ENCODE data around the gene TOMM7.
"Not testable (repeated sequence)": the region's sequence is repeated elsewhere in the genome, so short reads cannot be mapped to it uniquely, and the experiment has no call there.

TOMM7 gene

DNA sequence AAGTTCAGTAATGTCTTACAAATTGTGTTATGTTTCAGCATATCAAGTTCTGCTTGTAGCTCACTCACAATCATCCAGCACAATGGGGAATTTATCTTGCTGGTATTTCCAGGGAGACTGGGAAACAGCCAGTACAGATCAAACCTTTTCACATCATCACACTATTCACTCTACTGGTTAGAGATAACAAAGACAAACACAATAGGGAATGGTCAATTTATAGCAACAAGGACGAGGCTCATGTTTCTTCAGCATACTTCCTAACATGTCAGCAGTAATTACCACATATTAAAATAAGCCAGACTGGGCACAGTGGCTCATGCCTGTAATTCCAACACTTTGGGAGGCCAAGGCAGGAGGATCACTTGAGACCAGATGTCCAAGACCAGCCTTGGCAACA lies 38.3 kb downstream of the TOMM7 start:
- DNase-seq (ENCODE audit: low spot score) = no peak

DNA sequence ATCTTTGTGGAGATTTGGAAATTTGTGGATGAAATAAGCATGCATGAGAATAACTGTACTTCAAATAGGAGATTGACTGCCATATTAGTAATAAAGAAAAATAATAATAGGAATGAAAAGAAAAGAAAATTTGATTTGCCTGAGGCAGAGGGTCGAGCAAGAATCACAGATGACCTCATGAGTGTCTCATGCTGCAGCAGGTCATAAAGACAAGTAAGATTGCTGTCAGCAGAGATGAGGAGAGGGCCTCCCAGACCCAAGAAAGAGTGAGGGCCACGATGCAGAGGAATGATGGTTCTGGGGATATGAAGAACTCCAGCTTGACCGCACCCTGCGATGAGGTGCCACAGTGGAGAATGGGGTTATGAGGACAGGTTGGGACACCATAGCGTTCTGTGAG lies 39.2 kb downstream of the TOMM7 start:
- no peak for DNase-seq (ENCODE audit: low spot score)

DNA sequence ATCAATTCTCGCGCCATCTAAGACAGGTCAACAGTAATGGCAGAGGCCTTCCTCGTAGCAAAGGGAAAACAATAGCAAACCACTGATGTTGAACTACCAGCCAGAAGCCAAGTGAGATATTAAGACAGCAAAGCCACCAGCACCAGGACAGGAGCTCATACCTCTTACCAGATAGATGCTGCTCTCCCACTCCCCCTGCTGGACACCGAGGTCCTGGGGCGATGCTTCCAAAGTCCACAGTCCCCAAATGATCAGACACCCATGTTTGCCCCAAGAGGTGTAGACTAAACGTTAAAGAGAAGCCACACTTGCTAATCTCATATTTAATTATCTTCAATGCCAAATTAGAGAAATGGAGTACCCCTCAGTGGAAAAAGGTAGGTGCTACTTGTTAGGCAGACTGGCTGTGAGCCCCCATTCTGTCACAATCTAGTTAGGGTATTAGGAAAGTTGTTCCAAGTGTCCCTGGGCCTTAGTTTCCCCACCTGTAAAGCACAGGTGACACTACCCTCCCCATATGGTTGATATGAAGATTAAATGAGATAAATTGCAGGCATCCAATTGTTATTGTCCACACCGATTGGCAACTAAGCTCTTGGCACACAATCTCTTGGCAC lies 39.9 kb downstream of the TOMM7 start:
- DNase-seq (ENCODE audit: low spot score) = no peak

DNA sequence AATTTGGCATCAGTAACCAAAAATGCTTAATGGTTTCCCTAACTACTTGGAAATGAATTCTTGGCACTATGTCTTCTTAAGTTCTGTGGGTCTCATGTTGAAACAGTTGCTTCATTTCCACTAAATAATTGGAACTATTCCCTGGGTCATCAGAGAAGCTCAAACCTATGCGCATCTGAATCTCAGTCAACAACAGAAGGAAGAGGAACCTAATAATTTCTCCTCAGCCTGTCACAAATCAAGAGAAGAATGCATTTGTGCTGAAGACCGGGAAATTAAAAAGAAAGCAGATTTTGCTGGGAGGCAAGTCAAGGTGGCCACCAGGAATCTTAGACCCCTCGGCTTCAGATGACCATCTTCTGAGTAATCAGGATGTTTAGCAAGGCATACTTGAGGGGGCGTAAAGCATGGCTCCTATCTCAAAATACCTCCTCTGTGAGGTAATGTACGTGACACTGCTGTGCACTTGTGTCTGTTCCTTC lies 41.4 kb downstream of the TOMM7 start:
- DNase-seq (ENCODE audit: low spot score) = no peak

DNA sequence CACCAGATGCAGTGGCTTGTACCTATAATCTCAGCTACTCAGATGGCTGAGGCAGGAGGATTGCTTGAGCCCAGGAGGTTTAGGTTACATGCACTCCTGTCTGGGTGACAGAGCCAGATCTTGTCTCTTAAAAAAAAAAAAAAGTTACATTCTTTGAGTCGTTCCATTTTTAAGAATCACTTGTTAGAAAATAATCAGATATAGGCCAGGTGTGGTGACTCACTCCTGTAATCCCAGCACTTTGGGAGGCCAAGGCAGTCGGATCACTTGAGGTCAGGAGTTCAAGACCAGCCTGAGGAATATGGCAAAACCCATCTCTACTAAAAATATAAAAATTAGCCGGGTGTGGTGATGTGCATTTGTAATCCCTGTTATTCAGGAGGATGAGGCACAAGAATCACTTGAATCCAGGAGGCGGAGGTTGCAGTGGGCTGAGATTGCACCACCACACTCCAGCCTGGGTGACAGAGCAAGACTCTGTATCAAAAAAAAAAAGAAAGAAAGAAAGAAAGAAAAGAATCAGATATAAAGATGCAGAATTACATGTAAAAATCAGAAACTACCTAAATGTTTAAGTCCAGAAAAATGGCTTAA lies 42.8 kb downstream of the TOMM7 start:
- not testable (repeated sequence) for DNase-seq (ENCODE audit: low spot score)

DNA sequence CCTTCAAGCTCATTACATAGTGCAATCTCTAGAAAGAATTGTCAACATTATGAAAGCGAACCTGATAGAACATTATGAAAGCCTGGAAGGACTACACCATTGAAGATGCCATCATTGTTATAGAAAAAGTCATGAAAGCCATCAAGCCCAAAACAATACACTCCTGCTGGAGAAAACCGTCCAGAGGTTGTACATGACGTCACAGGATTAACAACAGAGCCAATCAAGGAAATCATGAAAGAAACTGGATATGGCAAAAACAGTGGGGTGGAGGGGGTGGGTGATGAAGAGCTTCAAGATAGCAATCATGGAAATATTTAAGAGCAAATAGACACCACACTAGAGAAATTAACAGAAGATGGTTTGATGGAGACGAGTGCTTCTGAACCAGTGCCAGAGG lies 45.7 kb downstream of the TOMM7 start:
- no peak for DNase-seq (ENCODE audit: low spot score)

DNA sequence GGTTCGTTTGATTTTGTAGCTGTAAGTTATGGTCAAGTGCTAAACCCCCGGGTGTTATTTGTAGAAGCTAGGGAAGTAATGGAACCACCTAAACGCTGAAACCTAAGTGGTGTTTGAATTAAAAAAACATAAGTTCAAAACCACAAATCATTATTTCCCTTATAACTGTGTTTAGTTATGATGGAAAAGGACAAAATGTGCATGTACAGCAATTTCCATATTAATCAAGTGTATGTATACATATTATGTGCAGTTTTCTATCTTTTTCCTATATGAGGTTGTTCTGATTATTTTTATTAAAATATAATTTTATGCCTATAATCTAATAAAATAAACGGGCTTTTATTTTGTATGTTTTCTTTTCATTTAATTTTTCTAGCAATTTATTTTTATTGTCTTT lies 49.8 kb downstream of the TOMM7 start:
- DNase-seq (ENCODE audit: low spot score) = no peak

DNA sequence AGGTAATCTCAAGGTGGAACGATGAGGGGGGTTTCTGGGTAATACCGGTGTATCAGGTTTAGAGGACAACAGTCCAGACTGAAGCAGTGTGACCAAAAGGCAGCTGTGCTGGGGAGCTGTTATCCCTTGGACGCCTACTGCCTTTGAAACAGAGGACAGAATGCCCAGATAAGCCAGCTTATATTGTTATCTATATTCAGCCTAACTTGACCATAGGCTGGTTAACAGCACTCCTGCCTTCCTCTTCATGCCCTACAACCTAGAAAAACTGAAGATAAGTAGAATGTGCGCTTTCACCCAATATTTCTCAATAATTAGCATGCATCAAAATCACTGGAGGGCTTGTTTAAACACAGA lies 50.8 kb downstream of the TOMM7 start:
- no peak for DNase-seq (ENCODE audit: low spot score)

DNA sequence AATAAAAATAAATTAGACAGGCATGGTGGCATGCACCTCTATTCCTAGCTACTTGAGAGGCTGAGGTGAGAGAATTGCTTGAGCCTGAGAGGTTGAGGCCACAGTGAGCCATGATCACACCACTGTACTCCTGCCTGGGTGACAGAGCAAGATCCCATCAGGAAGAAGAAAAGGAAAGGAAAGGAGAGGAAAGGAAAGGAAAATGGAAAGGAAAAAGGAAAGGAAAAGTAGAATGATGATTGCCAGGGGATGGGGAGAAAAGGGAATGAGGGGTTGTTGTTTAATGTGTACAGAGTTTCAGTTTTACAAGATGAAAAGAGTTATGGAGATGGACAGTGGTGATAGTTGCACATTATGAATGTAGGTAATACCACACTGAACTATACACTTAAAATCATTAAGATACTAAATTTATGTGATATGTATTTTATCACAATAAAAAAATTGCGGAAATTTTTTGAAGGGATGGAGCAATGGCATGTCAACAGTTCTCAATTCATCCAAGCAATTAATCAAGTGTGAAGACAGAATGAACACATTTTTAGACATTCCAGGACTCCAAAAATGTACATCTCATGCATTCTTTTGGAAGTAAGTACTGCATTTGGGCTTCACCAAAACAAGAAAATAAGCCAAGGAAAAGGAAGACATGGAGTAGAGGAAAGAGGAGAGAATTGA lies 51.3 kb downstream of the TOMM7 start:
- no peak for DNase-seq (ENCODE audit: low spot score)

DNA sequence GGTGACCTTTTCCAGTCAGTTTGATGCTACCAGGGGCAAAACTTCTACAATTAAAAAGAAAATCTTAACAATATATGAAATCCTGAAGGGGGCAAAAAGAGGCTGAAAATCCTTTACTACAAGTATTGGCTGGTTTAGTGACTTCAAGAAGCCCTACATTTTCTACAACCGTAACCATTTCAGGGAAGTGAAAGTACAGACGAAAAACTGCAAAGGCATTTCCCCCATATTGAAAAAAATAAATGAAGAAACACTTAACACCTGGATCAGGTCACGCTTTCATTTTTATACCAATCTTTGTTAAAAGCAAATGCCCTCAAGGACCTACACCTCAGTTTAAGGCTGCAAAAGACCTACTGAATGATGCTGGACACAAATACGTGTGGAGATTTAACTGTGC lies 57.0 kb downstream of the TOMM7 start:
- DNase-seq (ENCODE audit: low spot score) = no peak
